Parathyroid adenoma (tissue), 2 donors: ENCODE results near the gene PACRG.

Experiments
- H2AFZ ChIP-seq: fragments of 300-600 bp; sonication (generic); one replicate; pipeline ENCODE4 v1.7.0; 2017; ENCODE audit warnings: antibody characterized with exemption, mild to moderate bottlenecking
- H3K27ac ChIP-seq: fragments of 300-600 bp; sonication (generic); one replicate; pipeline ENCODE4 v1.7.0; 2017
- H3K27me3 ChIP-seq: fragments of 300-600 bp; sonication (generic); one replicate; pipeline ENCODE4 v1.7.0; 2017; ENCODE audit warnings: low read length; ENCODE audit not compliant: control insufficient read depth, insufficient read depth
- H3K36me3 ChIP-seq: fragments of 300-600 bp; sonication (generic); one replicate; pipeline ENCODE4 v1.7.0; 2017; ENCODE audit warnings: low read length; ENCODE audit not compliant: control insufficient read depth, insufficient read depth
- H3K4me1 ChIP-seq: fragments of 300-600 bp; sonication (generic); one replicate; pipeline ENCODE4 v1.7.0; 2017; ENCODE audit warnings: control low read depth
- H3K4me2 ChIP-seq: fragments of 300-600 bp; sonication (generic); one replicate; pipeline ENCODE4 v1.7.0; 2017; ENCODE audit warnings: low read length
- H3K4me3 ChIP-seq: fragments of 300-600 bp; sonication (generic); one replicate; pipeline ENCODE4 v1.7.0; 2017; ENCODE audit warnings: low read depth, low read length
- H3K79me2 ChIP-seq: fragments of 300-600 bp; sonication (generic); one replicate; pipeline ENCODE4 v1.7.0; 2017; ENCODE audit warnings: control low read depth
- H3K9ac ChIP-seq: fragments of 300-600 bp; sonication (generic); one replicate; pipeline ENCODE4 v1.7.0; 2017; ENCODE audit warnings: mild to moderate bottlenecking
- H3K9me3 ChIP-seq: fragments of 300-600 bp; sonication (generic); one replicate; pipeline ENCODE4 v1.7.0; 2017; ENCODE audit warnings: low read length; ENCODE audit not compliant: control insufficient read depth
- CTCF ChIP-seq: fragments of 300-600 bp; sonication (generic); IDR thresholded peaks from one replicate; pipeline ENCODE4 v1.7.0; 2017; ENCODE audit warnings: antibody characterized with exemption, mild to moderate bottlenecking
- donor health status: primary hyperparathyroidism.

PACRG gene

GRCh38 chr6:163260111-163260895 lies 532.5 kb downstream of the PACRG start:
- no peaks in the 10 kb centered on the region for H3K4me1 ChIP-seq
- H3K4me2 ChIP-seq, result peak overlapping the region; percentile 8
- H2AFZ ChIP-seq, result peak overlapping the region; percentile 58
- no peak overlapping the region for H3K27ac ChIP-seq
- H3K27me3 ChIP-seq, result no peaks in the 10 kb centered on the region
- no peaks in the 10 kb centered on the region for H3K79me2 ChIP-seq
- H3K36me3 ChIP-seq, result no peaks in the 10 kb centered on the region
- no peak overlapping the region for H3K4me3 ChIP-seq
- H3K9me3 ChIP-seq, result no peaks in the 10 kb centered on the region
- no peak overlapping the region for H3K9ac ChIP-seq
- no peak for TF ChIP-seq CTCF

GRCh38 chr6:163260911-163261310 lies 533.1 kb downstream of the PACRG start:
- Histone ChIP-seq H3K27ac (no peak overlapping the region), H3K4me2 (peak overlapping the region; percentile 8), H3K36me3 (no peaks in the 10 kb centered on the region), H3K79me2 (no peaks in the 10 kb centered on the region), H3K27me3 (no peaks in the 10 kb centered on the region), H2AFZ (no peak overlapping the region), H3K9ac (no peak overlapping the region), H3K4me3 (no peak overlapping the region), H3K9me3 (no peaks in the 10 kb centered on the region), H3K4me1 (no peaks in the 10 kb centered on the region)
- TF ChIP-seq CTCF, result no peak

- Histone ChIP-seq H3K9me3 (no peaks in the 10 kb centered on the region), H3K79me2 (no peaks in the 10 kb centered on the region), H3K36me3 (no peaks in the 10 kb centered on the region), H3K27me3 (no peaks in the 10 kb centered on the region), H3K27ac (no peak overlapping the region), H3K4me1 (no peaks in the 10 kb centered on the region), H3K4me2 (no peak overlapping the region), H3K4me3 (no peak overlapping the region), H2AFZ (no peak overlapping the region), H3K9ac (no peak overlapping the region)
- TF ChIP-seq CTCF, result no peak
Observed at GRCh38 chr6:163261361-163261760, 533.6 kb downstream of the PACRG start.

GRCh38 chr6:163262080-163262479 lies 534.3 kb downstream of the PACRG start:
- TF ChIP-seq CTCF, result no peak
- no peaks in the 10 kb centered on the region for H3K79me2 ChIP-seq
- no peaks in the 10 kb centered on the region for H3K4me1 ChIP-seq
- H3K4me3 ChIP-seq, result no peak overlapping the region
- H3K27me3 ChIP-seq, result no peaks in the 10 kb centered on the region
- no peaks in the 10 kb centered on the region for H3K36me3 ChIP-seq
- H3K27ac ChIP-seq, result no peak overlapping the region
- no peak overlapping the region for H2AFZ ChIP-seq
- H3K9me3 ChIP-seq, result no peaks in the 10 kb centered on the region
- H3K9ac ChIP-seq, result no peak overlapping the region
- H3K4me2 ChIP-seq, result no peak overlapping the region

GRCh38 chr6:163263196-163263595 lies 535.4 kb downstream of the PACRG start:
- Histone ChIP-seq H3K9me3 (no peaks in the 10 kb centered on the region), H3K9ac (no peak overlapping the region), H3K4me3 (no peak overlapping the region), H3K79me2 (no peaks in the 10 kb centered on the region), H3K4me1 (no peaks in the 10 kb centered on the region), H3K27me3 (no peaks in the 10 kb centered on the region), H3K27ac (no peak overlapping the region), H3K4me2 (no peak overlapping the region), H3K36me3 (no peaks in the 10 kb centered on the region), H2AFZ (no peak overlapping the region)
- no peak for TF ChIP-seq CTCF
